G401 (cell line): Measurements from ENCODE around the gene AP1M2. TPM values are rescaled to one million over a fixed set of nuclear protein-coding genes. Genes with fewer than 3 reads are reported as not detected.
"Not testable (repeated sequence)": the region's sequence is repeated elsewhere in the genome, so short reads cannot be mapped to it uniquely, and the experiment has no call there.

ENCODE experiments used
- DNase-seq: peaks from one replicate; pipeline ENCODE4 v3.0.0-alpha.2; 2015; ENCODE audit warnings: low spot score
- in situ Hi-C: cut with HindIII; loops from 2 replicates; pipeline ENCODE4 v1.10.0; 2016; ENCODE audit warnings: low sequenced_read_pairs, mixed read lengths
- total RNA-seq: library from RNA; depleted of rRNA; stranded (reverse); fragments of >200 nt; shearing (Covaris generic); gene quantifications from 2 replicates; pipeline ENCODE4 v1.2.3, GENCODE V29; 2014

Gene AP1M2
- total RNA-seq, 1 experiment from 2014 or later, result 80.7 TPM

GRCh38 chr19:10603084-10603872 is 16.2 kb upstream of the AP1M2 start:
- DNase-seq, result no peak
- in situ Hi-C loops, result no loop called here

- in situ Hi-C loops, result no loop called here
- DNase-seq, result peak; percentile 83
Measured at GRCh38 chr19:10602330-10603083, 15.4 kb upstream of the AP1M2 start.

GRCh38 chr19:10601999-10602329 is 14.9 kb upstream of the AP1M2 start:
- no peak for DNase-seq
- in situ Hi-C loops, result no loop called here

- in situ Hi-C loops, result no loop called here
- DNase-seq, result no peak
Measured at GRCh38 chr19:10600149-10600548, 13.0 kb upstream of the AP1M2 start.

GRCh38 chr19:10593820-10594637 is 6.9 kb upstream of the AP1M2 start:
- peak; percentile 22 for DNase-seq
- in situ Hi-C loops, result no loop called here

GRCh38 chr19:10593148-10593547 is 6.0 kb upstream of the AP1M2 start:
- in situ Hi-C loops, result no loop called here
- DNase-seq, result no peak

- in situ Hi-C loops, result no loop called here
- DNase-seq, result no peak
Measured at GRCh38 chr19:10587839-10588150, 683 bp upstream of the AP1M2 start.

- DNase-seq, result no peak
- in situ Hi-C loops, result no loop called here
Measured at GRCh38 chr19:10586396-10586795, 716 bp downstream of the AP1M2 start.

GRCh38 chr19:10583036-10583776 is 3.9 kb downstream of the AP1M2 start:
- in situ Hi-C loops, result no loop called here

GRCh38 chr19:10582091-10582490 is 5.0 kb downstream of the AP1M2 start:
- in situ Hi-C loops, result no loop called here
- no peak for DNase-seq

More at GRCh38 chr19:10583036-10583776, 3.9 kb downstream of the AP1M2 start:
- no peak for DNase-seq

GRCh38 chr19:10580979-10581631 is 6.0 kb downstream of the AP1M2 start:
- in situ Hi-C loops, result no loop called here
- DNase-seq, result peak; percentile 95

GRCh38 chr19:10577951-10578350 is 9.2 kb downstream of the AP1M2 start:
- in situ Hi-C loops, result no loop called here
- DNase-seq, result no peak

- DNase-seq, result no peak
- in situ Hi-C loops, result no loop called here
Measured at GRCh38 chr19:10575011-10575716, 11.9 kb downstream of the AP1M2 start.

GRCh38 chr19:10574462-10574861 is 12.7 kb downstream of the AP1M2 start:
- no peak for DNase-seq
- in situ Hi-C loops, result no loop called here

GRCh38 chr19:10573793-10574192 is 13.3 kb downstream of the AP1M2 start:
- DNase-seq, in situ Hi-C loops: not testable (repeated sequence)

- in situ Hi-C loops, result no loop called here
- peak; percentile 99 for DNase-seq
Measured at GRCh38 chr19:10568826-10569651, 18.1 kb downstream of the AP1M2 start, which contains the start of gene CDKN2D. CDKN2D (minus strand) TSS chr19:10568979; CDS start chr19:10568653, 326 bp downstream.

GRCh38 chr19:10568062-10568825 is 18.9 kb downstream of the AP1M2 start:
- in situ Hi-C loops, result no loop called here
- no peak for DNase-seq
